DND-41 (cell line): ENCODE results near the gene GPR31.

Experiments used
- CTCF ChIP-seq: IDR thresholded peaks from 2 replicates; pipeline ENCODE4 v1.5.1; 2012; ENCODE audit warnings: borderline replicate concordance, low read length, moderate library complexity, mild to moderate bottlenecking; ENCODE audit not compliant: poor library complexity, severe bottlenecking; ENCODE audit errors: extremely low read depth
- EZH2 ChIP-seq: IDR thresholded peaks from 3 replicates; pipeline ENCODE4 v1.6.1; 2012; ENCODE audit warnings: borderline replicate concordance, low read depth, mild to moderate bottlenecking, moderate library complexity, low read length, inconsistent platforms; ENCODE audit not compliant: severe bottlenecking

DNA sequence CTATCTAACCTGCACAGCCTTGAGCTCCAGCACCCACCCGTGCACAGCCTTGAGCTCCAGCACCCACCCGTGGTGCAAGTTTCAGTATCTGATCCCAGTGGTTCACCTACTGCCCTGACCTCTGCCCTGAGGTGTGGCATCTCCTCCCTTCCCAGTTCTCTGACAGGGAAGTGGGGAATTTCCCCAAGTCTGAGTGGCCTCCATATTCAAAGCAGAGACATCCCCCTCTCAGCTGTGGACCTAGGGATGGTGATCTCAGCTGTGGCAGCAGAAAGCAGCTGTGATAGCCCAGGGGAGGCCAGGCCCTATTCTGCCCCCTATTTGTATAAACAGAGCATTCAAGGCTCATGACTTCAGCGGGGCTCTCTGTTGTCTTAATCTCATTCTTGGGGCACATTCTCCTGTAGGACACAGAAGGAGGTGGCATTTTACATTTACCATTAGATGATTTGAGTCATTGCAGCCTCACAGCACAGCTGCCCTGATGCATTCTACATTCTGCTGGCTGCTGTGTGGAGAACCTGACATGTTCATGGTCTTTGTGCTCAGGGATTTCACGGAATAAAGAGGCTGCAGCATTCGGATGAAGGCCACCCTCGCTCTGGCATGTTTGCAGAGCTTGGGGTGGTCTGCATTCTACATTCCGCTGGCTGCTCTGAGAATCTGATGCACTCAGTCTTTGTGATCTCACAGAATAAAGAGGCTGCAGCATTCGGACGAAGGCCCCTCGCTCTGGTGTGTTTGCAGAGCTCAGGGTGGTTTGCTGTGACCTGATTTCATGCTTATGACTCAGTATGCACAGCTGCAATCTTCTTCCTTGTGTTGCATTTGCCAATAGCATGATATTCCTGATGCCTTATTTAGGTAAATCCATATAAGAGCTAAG lies 16.9 kb downstream of the GPR31 start:
- TF ChIP-seq CTCF: no peak
- TF ChIP-seq EZH2: no peak
